Stimulated activated CD4-positive, alpha-beta T cell treated with anti-CD3 and anti-CD28 coated beads, Interleukin-4, amount 100 ng/mL, for 4 hours (primary cell): Measurements from ENCODE around the gene IL1F10.
"Not testable (repeated sequence)": the region's sequence is repeated elsewhere in the genome, so short reads cannot be mapped to it uniquely, and the experiment has no call there.

Source experiments
- DNase-seq, 2 experiments: peaks; one replicate each; pipeline ENCODE4 v3.0.0-alpha.2; 2020

Gene IL1F10

GRCh38 chr2:113084249-113085000, 16.7 kb downstream of the IL1F10 start:
- DNase-seq, result no peak

- no peak for DNase-seq
Measured at GRCh38 chr2:113085542-113085941, 17.8 kb downstream of the IL1F10 start.

GRCh38 chr2:113088213-113088992, 20.6 kb downstream of the IL1F10 start:
- no peak for DNase-seq

GRCh38 chr2:113089916-113090315, 22.1 kb downstream of the IL1F10 start:
- no peak for DNase-seq

GRCh38 chr2:113091231-113091896, 23.6 kb downstream of the IL1F10 start:
- no peak for DNase-seq

GRCh38 chr2:113092864-113093612, 25.3 kb downstream of the IL1F10 start:
- no peak for DNase-seq

GRCh38 chr2:113093613-113093977, 25.8 kb downstream of the IL1F10 start:
- DNase-seq, result no peak

GRCh38 chr2:113096306-113096705, 28.5 kb downstream of the IL1F10 start:
- DNase-seq, result not testable (repeated sequence)

- not testable (repeated sequence) for DNase-seq
Measured at GRCh38 chr2:113096842-113097618, 29.3 kb downstream of the IL1F10 start.

- no peak for DNase-seq
Measured at GRCh38 chr2:113098041-113098440, 30.3 kb downstream of the IL1F10 start.

- DNase-seq, result no peak
Measured at GRCh38 chr2:113098532-113098931, 30.8 kb downstream of the IL1F10 start.

- no peak for DNase-seq
Measured at GRCh38 chr2:113102133-113102532, 34.4 kb downstream of the IL1F10 start.

GRCh38 chr2:113103277-113103676, 35.5 kb downstream of the IL1F10 start:
- no peak for DNase-seq

- peak; percentile 7 to 59 for DNase-seq
Measured at GRCh38 chr2:113104054-113104611, 36.4 kb downstream of the IL1F10 start.

GRCh38 chr2:113105047-113105785, 37.4 kb downstream of the IL1F10 start:
- DNase-seq, result peak; percentile 9 to 56

GRCh38 chr2:113111121-113111520, 43.4 kb downstream of the IL1F10 start:
- DNase-seq, result no peak

GRCh38 chr2:113111823-113112287, 44.1 kb downstream of the IL1F10 start:
- no peak for DNase-seq

GRCh38 chr2:113112441-113112840, 44.7 kb downstream of the IL1F10 start:
- DNase-seq, result no peak

- DNase-seq, result no peak
Measured at GRCh38 chr2:113112871-113113270, 45.1 kb downstream of the IL1F10 start.

- DNase-seq, result no peak
Measured at GRCh38 chr2:113113807-113114206, 46.0 kb downstream of the IL1F10 start.
